ENCODE results near the gene DICER1.

The DICER1 gene

DNA sequence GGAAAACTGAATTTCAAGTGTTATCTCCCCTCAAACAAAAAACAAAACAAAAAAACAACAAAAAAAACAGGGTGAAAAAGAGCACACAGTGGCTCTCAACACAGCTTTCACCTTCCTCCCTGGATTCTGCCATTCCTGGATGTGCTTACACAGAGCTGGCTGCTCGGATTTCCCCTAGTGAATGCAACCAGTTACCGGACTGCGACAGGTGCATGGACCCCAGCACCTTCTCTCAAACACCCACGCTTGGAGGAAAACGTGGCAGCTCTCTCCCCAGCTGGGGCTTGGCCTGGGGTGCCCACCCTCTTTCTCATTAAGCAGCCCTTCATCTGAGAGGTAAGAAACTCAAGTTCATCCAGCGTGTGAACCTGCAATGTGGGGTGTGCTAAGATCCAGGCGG is 33.5 kb upstream of the DICER1 start:
- TF ChIP-seq, protein P1, sequence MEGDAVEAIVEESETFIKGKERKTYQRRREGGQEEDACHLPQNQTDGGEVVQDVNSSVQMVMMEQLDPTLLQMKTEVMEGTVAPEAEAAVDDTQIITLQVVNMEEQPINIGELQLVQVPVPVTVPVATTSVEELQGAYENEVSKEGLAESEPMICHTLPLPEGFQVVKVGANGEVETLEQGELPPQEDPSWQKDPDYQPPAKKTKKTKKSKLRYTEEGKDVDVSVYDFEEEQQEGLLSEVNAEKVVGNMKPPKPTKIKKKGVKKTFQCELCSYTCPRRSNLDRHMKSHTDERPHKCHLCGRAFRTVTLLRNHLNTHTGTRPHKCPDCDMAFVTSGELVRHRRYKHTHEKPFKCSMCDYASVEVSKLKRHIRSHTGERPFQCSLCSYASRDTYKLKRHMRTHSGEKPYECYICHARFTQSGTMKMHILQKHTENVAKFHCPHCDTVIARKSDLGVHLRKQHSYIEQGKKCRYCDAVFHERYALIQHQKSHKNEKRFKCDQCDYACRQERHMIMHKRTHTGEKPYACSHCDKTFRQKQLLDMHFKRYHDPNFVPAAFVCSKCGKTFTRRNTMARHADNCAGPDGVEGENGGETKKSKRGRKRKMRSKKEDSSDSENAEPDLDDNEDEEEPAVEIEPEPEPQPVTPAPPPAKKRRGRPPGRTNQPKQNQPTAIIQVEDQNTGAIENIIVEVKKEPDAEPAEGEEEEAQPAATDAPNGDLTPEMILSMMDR (IDR thresholded peaks at IDR 0.05; ENCODE audit: low read depth, low read length) = no peak
- DNase-seq (ENCODE audit: extremely low read depth, low read depth) = no peak

DNA sequence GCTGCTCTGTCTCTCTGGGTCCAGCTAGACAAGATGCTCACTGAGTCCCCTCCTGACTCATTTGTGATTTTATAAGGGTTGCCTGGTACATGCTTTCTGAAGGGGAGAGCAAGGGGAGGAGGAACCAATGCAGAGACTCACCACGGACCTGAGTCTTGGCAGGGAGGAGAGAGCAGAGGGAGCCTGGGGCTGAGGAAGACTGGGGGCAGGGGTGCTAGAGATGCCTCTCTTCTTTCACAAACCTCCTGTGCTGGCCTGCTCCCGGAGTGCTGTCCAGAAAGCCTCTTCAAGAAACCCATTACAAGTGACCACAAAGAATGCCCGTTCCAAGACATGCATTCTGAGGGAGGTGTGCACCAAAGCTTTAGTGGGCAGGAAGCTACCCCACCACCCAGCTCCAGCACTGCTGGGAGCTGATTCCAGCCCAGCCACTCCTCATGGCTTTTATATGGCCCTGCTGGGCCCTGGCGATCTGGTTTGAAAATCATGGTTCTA is 33.1 kb upstream of the DICER1 start:
- TF ChIP-seq, protein P1 (IDR thresholded peaks at IDR 0.05; ENCODE audit: low read depth, low read length) = no peak
- DNase-seq (ENCODE audit: extremely low read depth, low read depth) = no peak

DNA sequence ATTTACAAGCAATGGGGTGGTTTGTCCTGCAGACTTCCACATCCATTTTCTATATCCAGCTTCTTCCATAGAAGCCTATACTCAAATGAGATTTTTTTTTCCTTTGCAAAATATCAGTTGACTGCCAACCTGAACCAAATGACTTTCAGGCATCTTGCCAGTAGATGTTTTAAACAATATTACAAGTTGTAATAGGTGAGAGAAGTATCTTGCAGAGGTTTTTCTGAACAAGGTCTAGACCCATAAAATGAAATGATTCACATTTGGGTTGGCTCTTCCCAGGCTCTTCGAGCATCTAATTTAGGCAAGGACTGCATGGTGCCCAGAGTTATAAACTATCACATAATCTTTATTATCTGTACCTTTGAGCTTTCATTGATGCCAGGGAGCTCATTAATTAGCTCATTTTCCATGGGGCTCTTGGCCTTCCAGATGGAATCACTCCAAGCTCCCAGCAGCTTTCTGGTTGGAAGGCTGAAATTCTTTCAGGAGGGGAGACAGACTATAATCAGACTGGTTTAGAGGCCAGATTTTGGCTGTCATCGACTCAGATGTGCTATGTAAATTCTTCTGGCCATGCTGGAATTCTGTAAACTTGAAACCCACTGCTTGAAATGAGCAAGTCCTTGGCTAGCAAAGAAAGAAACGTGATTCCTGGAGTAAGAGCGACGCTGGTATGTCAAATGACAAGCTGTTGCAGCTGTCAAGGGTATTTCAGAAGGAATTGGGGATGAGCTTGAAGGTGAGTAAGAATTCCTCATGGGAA is 32.2 kb upstream of the DICER1 start:
- TF ChIP-seq, protein P1 (IDR thresholded peaks at IDR 0.05; ENCODE audit: low read depth, low read length) = no peak
- DNase-seq (ENCODE audit: extremely low read depth, low read depth) = no peak

DNA sequence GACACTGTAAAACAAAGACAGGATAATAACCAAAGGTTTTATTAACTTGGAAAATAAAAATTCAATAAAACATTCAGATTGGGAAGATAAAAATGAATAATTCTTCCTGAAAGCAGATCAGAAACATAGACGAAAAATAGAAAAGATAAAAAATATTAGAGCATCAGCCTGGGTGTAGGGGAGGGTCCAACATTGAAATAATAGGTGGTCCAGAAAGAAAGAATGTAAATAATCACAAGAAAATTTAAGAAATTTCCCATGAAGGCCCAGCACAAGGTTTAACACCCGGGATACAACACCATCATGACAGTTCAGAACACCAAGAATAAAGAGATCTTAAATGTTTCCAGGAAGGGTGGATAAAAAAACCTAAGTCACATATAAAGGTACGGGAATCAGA is 31.1 kb upstream of the DICER1 start:
- TF ChIP-seq, protein P1 (IDR thresholded peaks at IDR 0.05; ENCODE audit: low read depth, low read length) = no peak
- DNase-seq (ENCODE audit: extremely low read depth, low read depth) = no peak

DNA sequence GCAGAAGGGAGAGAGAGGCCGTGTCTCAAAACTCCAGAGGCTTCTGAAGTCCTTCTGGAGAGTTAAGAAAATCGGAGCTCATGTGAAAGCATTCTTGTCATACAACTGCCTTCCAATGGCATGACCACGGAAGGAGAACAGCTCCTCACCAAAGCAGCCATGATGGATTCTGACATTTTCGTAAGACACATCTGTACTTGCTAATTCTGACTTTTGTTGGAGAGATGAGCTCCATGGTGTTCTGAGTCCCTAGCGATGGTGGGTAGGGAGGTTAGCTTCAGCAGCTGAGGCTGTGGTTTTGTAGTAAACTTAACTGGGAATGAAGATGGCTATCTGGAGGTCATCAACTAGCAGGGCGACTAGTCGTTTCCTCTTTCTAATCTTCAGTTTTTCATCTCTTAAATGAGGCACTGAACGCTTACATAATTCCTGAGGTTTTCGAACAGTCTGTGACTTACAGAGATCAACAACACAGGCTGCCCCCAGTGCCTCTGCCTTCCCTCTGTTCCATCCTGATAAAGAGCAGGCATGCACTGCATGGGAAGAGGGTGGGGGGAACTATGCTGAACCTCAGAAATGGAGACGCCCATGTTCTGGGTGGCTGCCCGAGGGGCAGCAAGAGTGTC is 28.6 kb upstream of the DICER1 start:
- TF ChIP-seq, protein P1 (IDR thresholded peaks at IDR 0.05; ENCODE audit: low read depth, low read length) = no peak

DNA sequence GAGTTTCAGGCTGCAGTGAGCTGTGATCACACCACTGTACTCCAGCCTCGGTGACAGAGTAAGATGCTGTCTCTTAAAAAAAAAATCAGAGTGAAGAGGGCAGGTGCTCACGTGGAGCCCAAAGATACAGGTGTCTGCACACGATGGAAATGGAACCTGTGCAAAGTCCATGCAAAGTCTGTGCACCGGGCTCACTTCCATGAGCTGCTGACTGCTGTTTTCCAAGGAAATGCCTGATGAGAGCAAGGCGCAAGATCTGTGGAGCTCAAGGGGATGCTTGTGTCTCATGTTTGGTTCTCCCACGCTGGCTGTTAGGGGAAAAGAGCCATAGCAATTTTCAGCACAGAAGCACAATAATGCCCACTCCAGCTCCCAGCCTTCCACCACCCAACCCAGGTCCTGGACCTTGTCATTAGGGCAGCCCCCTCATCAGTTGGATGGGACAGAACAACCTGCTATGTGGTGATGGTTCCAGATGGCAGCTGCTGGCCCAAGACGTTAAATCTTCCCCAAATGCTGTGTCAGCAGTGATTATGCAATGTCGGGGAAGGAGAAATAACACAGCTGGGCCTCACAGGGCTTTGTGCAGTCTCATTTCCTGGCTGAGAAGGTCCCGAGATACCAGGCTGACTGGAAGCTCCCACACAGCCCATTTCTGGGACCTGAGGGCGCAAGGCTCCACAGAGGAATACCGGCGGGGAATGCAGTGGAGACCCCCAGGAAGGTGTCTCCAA is 27.9 kb upstream of the DICER1 start:
- TF ChIP-seq, protein P1 (IDR thresholded peaks at IDR 0.05; ENCODE audit: low read depth, low read length) = no peak
- no peak for DNase-seq (ENCODE audit: extremely low read depth, low read depth)

More for the DNA sequence above, 28.6 kb upstream of the DICER1 start:
- no peak for DNase-seq (ENCODE audit: extremely low read depth, low read depth)

DNA sequence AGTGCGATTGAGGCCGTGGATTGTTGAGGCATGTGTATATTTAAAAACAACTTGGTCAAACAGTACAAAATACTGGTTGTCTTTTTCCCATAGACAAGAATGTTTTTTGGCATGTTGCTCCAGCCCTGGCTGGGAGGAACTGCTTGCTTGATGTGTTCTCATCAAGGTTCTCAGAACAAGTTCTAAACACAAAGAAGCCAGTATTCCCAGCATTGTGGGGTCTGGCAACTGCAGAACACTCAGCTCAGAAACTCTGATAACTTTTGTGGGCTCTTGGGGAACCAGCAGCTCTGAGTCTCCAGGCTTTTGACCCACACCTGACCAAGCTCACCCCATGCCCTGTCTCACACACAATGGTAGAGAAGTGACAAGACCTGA is 27.1 kb upstream of the DICER1 start:
- no peak for DNase-seq (ENCODE audit: extremely low read depth, low read depth)

More for the DNA sequence above, 27.1 kb upstream of the DICER1 start:
- TF ChIP-seq, protein P1 (IDR thresholded peaks at IDR 0.05; ENCODE audit: low read depth, low read length) = no peak

Measured in AG09319 (cell line).